ENCODE data around the gene FASLG. TPM values are rescaled to one million over a fixed set of nuclear protein-coding genes. Genes with fewer than 3 reads are reported as not detected.
"Not testable (repeated sequence)": the region's sequence is repeated elsewhere in the genome, so short reads cannot be mapped to it uniquely, and the experiment has no call there.

The FASLG gene, protein sequence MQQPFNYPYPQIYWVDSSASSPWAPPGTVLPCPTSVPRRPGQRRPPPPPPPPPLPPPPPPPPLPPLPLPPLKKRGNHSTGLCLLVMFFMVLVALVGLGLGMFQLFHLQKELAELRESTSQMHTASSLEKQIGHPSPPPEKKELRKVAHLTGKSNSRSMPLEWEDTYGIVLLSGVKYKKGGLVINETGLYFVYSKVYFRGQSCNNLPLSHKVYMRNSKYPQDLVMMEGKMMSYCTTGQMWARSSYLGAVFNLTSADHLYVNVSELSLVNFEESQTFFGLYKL
- not detected in 2 replicates for total RNA-seq (2014; rRNA removed; shearing (Covaris generic); ENCODE audit: low replicate concordance)

DNA sequence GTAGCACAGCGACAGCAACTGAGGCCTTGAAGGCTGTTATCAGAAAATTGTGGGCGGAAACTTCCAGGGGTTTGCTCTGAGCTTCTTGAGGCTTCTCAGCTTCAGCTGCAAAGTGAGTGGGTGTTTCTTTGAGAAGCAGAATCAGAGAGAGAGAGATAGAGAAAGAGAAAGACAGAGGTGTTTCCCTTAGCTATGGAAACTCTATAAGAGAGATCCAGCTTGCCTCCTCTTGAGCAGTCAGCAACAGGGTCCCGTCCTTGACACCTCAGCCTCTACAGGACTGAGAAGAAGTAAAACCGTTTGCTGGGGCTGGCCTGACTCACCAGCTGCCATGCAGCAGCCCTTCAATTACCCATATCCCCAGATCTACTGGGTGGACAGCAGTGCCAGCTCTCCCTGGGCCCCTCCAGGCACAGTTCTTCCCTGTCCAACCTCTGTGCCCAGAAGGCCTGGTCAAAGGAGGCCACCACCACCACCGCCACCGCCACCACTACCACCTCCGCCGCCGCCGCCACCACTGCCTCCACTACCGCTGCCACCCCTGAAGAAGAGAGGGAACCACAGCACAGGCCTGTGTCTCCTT is at the start of gene FASLG:
Gene FASLG (plus strand): TSS at position 233 of the 583 bp plus-strand sequence. CDS start 99 bp downstream, at position 332.
- no peaks in the 10 kb centered on the region for H3K27me3 ChIP-seq
- DNase-seq: no peak
- no peaks in the 10 kb centered on the region for H3K36me3 ChIP-seq
- H3K9me3 ChIP-seq: no peaks in the 10 kb centered on the region
- H3K4me3 ChIP-seq: no peak within 1 kb of the TSS

DNA sequence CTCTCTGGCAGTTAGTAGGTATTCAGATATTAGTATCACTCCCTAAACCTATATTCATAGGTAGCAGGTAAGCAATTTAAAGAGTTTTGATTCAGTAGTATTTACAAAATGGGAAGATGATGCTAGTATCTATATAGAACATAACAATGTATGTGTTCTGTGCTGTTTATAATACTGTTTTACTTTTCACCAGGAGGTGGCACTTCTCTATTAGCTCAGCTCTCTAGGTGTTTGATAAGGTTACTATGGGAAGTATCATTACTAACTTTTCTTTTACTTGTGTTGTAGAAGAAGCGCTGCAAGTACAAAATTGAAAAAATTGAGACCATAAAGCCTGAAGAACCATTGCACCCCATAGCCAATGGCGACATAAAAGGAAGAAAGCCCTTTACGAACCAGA is 49.4 kb upstream of the FASLG start:
- H3K27me3 ChIP-seq: no peaks in the 10 kb centered on the region
- no peak for DNase-seq
- peaks cover 23% of the 10 kb centered on the region for H3K36me3 ChIP-seq
- no peaks in the 10 kb centered on the region for H3K9me3 ChIP-seq
- H3K4me3 ChIP-seq: no peak overlapping the region

DNA sequence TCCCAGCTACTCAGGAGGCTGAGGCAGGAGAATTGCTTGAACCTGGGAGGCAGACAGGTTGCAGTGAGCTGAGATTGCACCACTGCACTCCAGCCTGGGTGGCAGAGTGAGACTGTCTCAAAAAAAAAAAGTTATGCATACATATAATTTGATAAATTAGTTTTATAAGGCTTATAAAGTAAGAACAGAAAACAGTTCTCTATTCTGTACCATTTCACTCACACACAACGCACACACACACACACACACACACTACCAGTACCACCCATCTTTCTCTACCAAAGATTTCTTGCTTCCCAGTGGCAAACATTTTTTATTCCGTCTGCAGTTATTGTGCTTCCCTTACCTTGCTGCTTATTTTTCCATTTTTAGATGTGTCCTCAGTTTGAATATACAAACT is 46.4 kb upstream of the FASLG start:
- Histone ChIP-seq H3K9me3 (peaks cover 2% of the 10 kb centered on the region; the same call in 1 of the 2 replicates), H3K27me3 (no peaks in the 10 kb centered on the region), H3K36me3 (peaks cover 20% of the 10 kb centered on the region), H3K4me3 (no peak overlapping the region)
- no peak for DNase-seq

DNA sequence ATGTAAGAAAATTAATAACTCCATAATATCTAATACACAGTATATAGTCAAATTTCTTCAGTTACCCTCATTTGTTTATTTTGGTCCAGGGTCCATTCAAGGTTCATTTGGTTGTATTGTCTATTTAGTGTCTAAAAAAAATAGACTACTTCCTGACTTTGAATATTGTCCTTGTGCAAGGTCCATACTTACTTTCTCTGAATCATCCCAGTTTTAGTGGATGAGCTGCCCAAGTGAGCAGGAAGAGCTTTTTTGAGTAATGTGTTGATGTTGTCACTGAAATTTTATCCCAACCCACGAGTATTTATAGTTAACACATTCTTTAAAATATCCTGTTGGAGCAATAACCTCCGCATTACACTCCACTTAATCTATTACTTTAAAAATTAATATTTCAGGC is 45.6 kb upstream of the FASLG start:
- H3K4me3 ChIP-seq: no peak overlapping the region
- DNase-seq: no peak

DNA sequence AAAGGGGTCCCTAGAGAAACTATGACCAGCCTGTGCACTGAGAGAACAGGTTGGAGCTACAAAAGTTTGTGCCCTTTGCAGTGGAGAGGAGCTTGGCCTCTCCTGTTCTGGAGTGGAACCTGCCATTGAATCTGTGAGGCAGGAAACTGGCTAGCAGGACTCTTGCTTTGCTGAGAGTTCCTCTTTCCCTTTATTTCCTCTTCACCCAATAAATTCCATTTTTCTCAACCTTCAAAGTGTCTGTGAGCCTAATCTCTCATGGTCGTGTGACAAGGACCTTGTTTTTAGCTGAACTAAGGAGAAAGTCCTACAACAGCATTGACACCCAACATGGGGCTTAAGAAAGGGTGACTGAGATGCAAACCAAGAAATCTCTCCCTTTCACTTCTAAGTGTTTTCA is 42.7 kb upstream of the FASLG start:
- Histone ChIP-seq H3K27me3 (no peaks in the 10 kb centered on the region), H3K4me3 (no peak overlapping the region)
- DNase-seq: no peak

More for the DNA sequence above, 45.6 kb upstream of the FASLG start:
- Histone ChIP-seq H3K27me3 (no peaks in the 10 kb centered on the region), H3K36me3 (peaks cover 20% of the 10 kb centered on the region), H3K9me3 (peaks cover 10% of the 10 kb centered on the region; the same call in 1 of the 2 replicates)

DNA sequence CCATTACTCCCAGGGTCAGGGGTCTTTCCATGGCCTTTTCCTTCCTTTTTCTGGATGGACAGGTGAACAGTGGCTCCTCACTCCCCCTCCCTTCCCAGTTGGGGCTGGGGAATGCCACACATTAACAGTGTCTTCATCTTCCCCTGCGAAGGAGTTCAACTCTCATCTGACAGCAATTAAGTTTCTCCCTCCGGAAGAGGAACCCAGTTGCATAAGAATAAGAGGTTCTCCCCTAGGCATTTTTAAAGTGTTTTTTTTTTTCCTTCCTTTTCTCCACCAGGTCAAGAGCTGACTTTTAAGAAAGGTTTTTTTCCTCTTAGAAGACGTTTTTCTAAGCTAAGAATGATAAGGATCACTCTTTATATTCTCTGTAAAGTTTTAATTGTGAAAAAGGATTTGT is 42.3 kb upstream of the FASLG start:
- no peak for DNase-seq
- Histone ChIP-seq H3K9me3 (peaks cover 14% of the 10 kb centered on the region; the same call in 1 of the 2 replicates), H3K4me3 (no peak overlapping the region), H3K36me3 (no peaks in the 10 kb centered on the region), H3K27me3 (no peaks in the 10 kb centered on the region)

More for the DNA sequence above, 42.7 kb upstream of the FASLG start:
- Histone ChIP-seq H3K9me3 (peaks cover 14% of the 10 kb centered on the region; the same call in 1 of the 2 replicates), H3K36me3 (peaks cover 1% of the 10 kb centered on the region; the same call in 1 of the 2 replicates)

DNA sequence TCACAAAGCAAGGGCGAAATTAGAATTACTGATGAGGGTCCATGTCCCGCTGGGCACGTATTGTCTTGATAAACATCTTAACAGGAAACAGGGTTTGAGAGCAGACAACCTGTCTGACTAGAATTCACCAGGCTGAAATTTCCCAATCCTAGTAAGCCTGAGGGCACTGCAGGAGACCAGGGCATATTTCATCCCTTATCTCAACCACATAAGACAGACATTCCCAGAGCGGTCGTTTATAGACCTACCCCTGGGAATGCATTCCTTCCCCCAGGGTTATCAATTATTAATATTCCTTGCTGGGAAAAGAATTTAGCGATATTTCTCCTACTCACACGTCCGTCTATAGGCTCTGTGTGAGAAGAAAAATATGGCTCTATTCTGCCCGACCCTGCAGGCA is 38.3 kb upstream of the FASLG start:
- not testable (repeated sequence) for DNase-seq, H3K27me3 ChIP-seq, H3K36me3 ChIP-seq, H3K4me3 ChIP-seq
- peaks cover 16% of the 10 kb centered on the region; the same call in 1 of the 2 replicates for H3K9me3 ChIP-seq

DNA sequence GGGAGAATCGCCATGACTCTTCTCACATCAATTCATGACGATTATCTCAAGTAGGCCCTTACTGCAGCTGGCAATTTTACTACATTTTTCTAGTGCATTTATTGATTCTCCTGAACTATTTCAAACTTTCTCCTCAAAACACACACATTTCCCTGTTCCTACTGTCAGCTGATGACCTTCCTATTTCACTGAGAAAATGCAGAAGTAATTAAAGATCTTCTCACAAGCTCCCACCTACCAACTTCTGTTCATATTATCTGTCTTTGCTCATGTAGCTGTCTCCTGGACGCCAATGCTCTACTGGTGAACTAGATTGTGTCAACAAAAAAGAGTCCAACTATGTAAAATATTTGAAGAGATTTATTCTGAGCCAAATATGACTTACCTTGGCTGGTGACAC is 36.4 kb upstream of the FASLG start:
- no peak overlapping the region for H3K4me3 ChIP-seq
- H3K36me3 ChIP-seq: no peaks in the 10 kb centered on the region
- peaks cover 14% of the 10 kb centered on the region; the same call in 1 of the 2 replicates for H3K9me3 ChIP-seq
- no peak for DNase-seq
- no peaks in the 10 kb centered on the region for H3K27me3 ChIP-seq

DNA sequence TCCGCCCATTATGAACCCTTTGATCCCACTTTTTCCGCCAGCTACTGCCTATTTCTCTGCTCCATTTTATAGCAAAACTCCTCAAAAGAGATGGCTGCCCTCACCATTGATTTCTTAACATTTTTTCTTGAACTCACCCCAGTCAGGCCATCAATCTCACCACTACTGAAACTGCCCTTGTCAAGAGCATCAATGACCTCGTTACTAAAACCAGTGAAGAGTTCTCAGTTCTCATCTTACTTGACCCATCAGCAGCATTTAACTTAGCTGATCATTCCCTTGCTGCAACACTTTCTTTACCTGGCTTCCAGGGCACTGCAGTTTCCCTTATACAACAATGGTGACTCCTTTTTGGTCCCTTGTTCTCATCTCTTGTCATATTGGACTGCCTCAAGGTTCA is 35.2 kb upstream of the FASLG start:
- H3K27me3 ChIP-seq: no peaks in the 10 kb centered on the region
- no peak for DNase-seq
- H3K4me3 ChIP-seq: no peak overlapping the region
- H3K9me3 ChIP-seq: peaks cover 4% of the 10 kb centered on the region; the same call in 1 of the 2 replicates
- H3K36me3 ChIP-seq: no peaks in the 10 kb centered on the region

DNA sequence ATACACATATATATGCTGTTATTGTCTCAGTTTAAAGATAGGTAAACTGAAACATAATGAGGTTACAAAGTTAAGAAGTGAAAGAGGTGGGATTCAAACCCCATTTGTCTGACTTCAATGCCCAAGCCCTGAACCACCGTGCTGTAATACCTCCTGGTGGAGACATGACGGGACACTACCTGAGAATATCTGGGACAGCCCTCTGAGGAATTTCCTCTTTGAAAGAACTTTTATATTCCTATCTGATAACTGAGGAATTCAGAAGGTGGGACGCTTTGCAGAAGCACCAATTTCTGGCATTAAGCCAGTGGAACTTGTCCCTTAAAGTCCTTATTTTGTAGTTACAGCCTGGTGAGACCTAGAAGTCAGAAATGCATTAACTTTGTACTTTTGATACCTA is 32.1 kb upstream of the FASLG start:
- H3K9me3 ChIP-seq: peaks cover 2% of the 10 kb centered on the region; the same call in 1 of the 2 replicates
- no peaks in the 10 kb centered on the region for H3K27me3 ChIP-seq
- no peak for DNase-seq
- no peaks in the 10 kb centered on the region for H3K36me3 ChIP-seq
- no peak overlapping the region for H3K4me3 ChIP-seq

DNA sequence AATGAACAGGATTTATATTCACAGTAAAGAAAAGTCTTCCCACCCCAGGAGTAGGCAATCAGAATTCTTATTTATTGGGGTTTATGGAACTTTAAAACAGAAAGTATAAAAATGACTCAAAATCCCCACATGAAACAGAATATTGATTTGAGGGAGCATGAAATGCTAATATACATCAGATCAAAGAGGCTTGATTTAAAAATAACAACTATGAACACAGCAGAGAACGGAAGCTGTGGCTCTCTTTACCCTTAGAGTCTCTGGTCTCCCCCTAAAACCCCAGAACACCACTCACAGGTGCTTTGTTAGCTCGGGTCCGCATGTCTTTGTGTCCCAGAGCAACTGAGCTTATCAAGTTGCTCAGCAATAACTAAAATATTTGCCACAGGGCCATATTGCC is 31.2 kb upstream of the FASLG start:
- Histone ChIP-seq H3K9me3 (no peaks in the 10 kb centered on the region), H3K27me3 (no peaks in the 10 kb centered on the region), H3K4me3 (no peak overlapping the region), H3K36me3 (no peaks in the 10 kb centered on the region)
- DNase-seq: no peak

DNA sequence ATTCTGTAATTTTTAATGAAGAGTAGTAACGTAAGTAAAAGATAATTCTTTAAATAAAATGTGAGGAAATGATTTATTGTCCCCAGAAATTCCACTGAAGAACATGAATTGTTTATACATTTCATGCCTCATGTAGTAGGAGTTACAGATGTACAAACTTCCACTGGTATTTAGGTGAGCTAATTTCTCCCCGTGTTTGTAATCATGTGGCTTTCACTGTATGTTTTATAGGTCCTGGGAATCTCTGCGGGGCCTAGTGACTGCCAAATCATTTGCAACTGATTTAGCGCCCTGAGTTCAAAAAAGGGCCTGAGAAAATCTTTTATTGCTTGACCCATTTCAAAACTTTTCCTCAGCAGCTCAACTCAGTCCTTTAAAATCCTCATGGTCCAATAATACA is 30.5 kb upstream of the FASLG start:
- no peak overlapping the region for H3K4me3 ChIP-seq
- no peaks in the 10 kb centered on the region for H3K9me3 ChIP-seq
- DNase-seq: no peak
- H3K27me3 ChIP-seq: no peaks in the 10 kb centered on the region
- no peaks in the 10 kb centered on the region for H3K36me3 ChIP-seq

DNA sequence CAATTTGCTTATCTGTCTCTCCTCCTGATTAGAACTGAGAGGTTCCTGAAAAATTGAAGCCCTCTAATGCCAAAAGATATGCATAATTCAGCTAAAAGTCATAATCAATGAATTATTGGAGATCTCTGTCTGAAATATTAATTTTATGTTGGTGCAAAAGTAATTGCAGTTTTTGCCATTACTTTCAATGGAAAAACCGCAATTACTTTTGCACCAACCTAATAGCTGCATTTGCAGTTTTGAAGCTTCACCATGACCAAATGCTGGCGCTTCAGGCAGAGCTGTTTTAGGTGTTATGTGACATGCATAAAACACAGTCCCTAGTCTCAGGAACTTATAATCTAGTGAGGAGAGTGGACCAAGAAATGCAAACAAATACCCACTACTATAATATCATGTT is 29.7 kb upstream of the FASLG start:
- no peaks in the 10 kb centered on the region for H3K27me3 ChIP-seq
- no peak overlapping the region for H3K4me3 ChIP-seq
- no peak for DNase-seq
- H3K36me3 ChIP-seq: no peaks in the 10 kb centered on the region
- no peaks in the 10 kb centered on the region for H3K9me3 ChIP-seq

DNA sequence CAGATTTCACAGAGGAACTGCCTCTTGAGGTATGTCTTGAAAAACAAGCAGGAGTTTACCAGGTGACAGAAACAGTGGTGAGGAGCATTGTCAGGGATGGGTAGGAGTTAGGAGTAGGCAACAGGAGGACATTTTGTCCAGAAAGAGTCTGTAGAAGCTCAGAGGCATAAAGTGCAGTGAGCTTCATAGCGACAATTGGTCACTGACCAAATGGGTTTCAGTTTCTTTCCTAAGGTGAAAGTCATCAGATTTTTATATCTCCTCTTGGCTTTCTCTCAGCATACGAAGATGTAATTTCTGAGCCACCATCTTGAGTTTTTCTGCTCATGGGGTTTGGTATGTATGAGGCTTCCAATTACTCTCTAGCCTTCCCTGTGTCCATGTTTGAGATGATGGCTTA is 29.3 kb upstream of the FASLG start:
- DNase-seq: no peak
- Histone ChIP-seq H3K9me3 (no peaks in the 10 kb centered on the region), H3K36me3 (no peaks in the 10 kb centered on the region), H3K27me3 (no peaks in the 10 kb centered on the region), H3K4me3 (no peak overlapping the region)

DNA sequence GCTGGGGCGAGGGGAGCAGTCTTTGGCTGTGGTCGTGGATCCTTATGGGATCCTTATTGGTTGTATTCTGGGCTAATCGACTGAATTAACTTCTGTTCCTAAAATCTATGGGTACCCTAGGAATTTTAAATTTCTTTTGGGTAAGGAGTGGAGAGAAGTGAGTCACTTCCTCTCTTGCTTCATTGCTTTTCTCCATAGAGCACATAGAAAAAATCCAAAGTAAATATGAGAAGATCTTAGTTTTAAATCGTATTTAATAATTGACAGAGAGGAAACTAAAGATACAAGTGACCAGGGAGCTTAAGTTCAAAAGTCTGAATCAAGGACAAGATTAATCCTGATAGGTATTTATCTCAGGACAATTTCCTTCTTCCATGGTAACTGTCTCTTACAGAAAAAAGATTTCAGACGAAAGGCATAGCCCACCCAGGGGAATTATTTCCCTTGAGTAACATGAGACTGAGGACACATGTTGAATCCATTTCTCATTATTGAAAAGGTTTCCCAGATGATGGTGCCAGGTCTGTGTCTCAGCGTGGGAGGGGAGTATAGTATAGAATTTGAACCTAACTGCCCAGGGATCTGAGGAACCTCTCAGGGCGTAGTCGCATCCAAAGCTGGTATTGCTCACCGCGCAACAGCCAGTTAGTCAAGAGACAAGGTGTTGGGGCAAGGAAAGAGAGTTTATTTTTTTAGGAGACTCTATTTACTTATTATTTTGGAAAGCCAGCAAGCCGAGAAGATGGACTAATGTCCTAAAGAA is 28.7 kb upstream of the FASLG start:
- H3K4me3 ChIP-seq: no peak overlapping the region
- H3K9me3 ChIP-seq: no peaks in the 10 kb centered on the region
- DNase-seq: no peak
- no peaks in the 10 kb centered on the region for H3K36me3 ChIP-seq
- H3K27me3 ChIP-seq: no peaks in the 10 kb centered on the region

DNA sequence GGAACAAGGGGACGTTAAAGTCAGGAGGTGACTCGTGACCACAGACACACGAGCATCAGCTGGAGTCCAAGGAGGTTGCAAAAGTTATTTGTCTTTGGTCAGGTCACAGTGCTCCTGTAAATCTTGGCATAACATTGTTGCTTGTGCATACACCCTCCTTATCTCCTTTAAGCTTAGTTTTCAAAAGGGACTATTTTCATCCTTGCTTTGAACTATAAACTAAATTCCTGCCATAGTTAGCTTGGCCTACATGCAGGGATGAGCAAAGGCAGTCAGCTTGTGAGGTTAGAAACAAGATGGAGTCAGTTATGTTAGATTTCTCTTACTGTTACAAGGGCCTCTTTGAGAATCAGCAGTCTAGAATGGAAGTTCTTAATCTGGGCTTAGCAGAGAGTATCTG is 28.0 kb upstream of the FASLG start:
- DNase-seq: no peak
- Histone ChIP-seq H3K36me3 (no peaks in the 10 kb centered on the region), H3K9me3 (no peaks in the 10 kb centered on the region), H3K4me3 (no peak overlapping the region), H3K27me3 (no peaks in the 10 kb centered on the region)

DNA sequence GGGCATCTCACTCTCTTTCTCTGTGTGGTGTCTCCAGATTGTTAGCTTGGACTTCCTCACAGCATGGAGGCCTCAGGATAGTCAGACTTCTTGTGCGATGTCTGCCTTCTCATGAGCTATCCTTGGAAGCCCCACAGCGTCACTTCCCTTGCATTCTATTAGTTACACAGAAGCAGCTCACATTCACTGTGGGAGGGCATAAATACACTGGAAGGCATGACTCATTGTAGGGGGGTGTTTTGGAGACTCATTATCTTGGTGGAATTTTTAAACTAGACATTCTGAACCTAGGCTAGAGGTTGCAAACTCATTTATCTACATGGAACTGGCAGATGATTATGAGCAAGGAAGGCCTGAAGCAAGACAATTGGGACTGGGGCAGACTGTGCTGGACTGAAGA is 21.4 kb upstream of the FASLG start:
- H3K4me3 ChIP-seq: no peak overlapping the region
- H3K36me3 ChIP-seq: no peaks in the 10 kb centered on the region

More for the DNA sequence above, 21.4 kb upstream of the FASLG start:
- no peak for DNase-seq
- Histone ChIP-seq H3K9me3 (no peaks in the 10 kb centered on the region; the same call in 1 of the 2 replicates), H3K27me3 (no peaks in the 10 kb centered on the region)

All from MG63 (cell line).